Stimulated activated CD4-positive, alpha-beta T cell treated with anti-CD3 and anti-CD28 coated beads, TNF-alpha, amount 100 ng/mL, for 1 hour (primary cell): ENCODE results near the gene RANBP3.

ENCODE experiments used
- DNase-seq, 3 donors: peaks; one replicate each; pipeline ENCODE4 v3.0.0-alpha.2; 2020; ENCODE audit warnings: low read depth in 3 of 3, low spot score in 1 of 3

The RANBP3 gene

GRCh38 chr19:5927441-5927821, 50.5 kb downstream of the RANBP3 start:
- DNase-seq: no peak

DNA sequence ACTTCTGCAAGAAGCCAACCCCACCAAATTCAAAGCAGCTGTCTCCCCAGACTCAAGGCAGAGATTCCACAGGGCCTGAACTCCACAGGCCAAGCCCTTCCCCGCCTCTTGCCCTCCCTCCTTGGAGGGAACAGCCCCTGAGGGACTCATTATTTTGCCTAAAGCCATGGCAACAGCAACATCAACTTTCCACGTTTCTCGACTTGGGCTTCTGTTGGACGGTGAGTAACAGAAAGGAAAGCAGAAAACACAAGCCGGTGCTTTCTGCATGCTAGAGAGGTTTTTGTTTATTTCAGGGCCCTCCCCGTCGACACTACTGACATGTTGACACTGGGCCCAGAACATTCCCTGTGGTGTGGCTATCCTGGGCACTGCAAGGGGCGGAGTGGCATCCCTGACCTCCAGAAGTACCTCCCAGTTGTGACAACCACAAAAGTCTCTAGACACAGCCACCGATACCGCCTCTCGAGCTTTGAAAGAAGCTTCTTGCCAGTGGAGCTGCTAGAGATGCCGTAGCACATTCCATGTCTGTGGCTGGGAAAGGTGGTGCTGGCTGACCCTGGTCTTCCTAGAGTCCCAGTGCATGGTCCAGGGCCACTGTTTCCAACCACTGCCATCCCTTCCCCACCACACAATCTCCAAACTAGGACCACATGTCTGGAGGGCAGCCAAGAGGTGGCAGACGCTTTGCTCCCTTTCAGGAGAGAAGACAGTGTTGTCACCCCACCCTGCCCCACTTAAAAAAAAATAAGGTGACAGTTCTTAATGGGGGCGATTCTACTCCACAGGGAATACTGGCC, 51.1 kb downstream of the RANBP3 start:
- no peak for DNase-seq

GRCh38 chr19:5925830-5926427, 52.0 kb downstream of the RANBP3 start:
- no peak for DNase-seq

GRCh38 chr19:5923356-5923755, 54.6 kb downstream of the RANBP3 start:
- DNase-seq: no peak

GRCh38 chr19:5922161-5922545, 55.8 kb downstream of the RANBP3 start:
- DNase-seq: no peak

DNA sequence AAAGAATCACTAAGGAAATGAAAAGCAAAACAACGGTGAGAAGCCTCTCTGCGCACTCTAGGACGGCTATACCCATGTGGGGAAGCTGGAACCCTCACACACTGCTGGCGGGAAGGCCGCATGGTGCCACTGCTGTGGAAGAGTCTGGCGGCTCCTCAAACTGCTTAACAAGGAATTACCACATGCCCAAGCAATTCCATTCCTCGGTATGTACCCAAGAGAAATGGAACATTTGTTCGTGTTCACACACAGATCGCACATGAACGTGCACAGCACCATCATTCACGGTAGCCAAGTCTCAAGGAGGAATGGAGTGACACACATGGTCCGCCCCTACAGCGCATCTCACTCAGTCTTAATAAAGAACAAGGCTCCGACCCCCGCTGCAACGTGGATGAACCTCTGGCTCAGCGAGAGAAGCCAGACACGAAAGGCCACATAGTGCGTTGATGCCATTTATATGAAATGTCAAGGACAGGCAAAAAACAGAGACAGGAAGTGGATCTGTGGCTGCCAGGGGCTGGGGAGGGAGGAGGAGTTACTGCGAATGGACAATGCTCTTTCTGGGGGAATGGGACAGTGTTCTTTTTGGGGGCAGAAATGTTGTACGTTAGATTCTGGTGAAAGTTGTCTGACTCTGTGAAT, 56.3 kb downstream of the RANBP3 start:
- no peak for DNase-seq

- no peak for DNase-seq
These were observed 59.4 kb downstream of the RANBP3 start for GRCh38 chr19:5918463-5919079.

DNA sequence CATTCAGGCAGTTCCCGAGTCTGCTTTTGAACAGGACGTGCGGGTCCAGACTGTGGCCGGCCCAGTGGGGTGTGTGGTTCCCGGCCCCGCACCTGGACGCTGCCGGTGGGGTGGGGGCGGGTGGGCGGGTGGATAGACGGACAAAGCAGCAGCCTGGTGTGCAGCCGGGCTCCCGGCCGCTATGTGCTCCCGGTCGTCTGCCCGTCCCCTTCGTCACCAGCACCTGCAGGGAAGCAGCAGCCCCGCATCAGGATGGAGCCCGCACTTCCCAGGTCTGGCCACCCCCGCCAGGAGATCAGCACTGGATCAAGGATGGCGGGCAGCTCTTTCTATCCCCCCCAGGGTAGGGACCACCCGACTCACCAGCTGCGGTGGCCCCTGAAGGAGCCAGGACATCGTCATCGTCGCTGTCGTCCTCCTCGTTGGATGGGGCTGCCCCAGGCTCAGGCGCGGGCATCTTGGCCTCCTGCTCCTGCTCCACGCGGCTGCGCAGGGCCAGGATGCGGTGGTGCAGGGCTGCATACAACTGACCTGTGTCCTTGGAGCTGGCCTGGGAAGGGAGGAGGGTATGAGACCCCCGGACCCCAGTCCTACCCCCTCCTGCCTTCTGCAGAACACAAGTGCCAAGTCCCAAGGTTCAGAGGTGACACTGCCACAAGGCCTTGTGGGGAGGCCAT, 60.4 kb downstream of the RANBP3 start:
- no peak for DNase-seq

GRCh38 chr19:5916181-5916708, 61.7 kb downstream of the RANBP3 start:
- no peak for DNase-seq

DNA sequence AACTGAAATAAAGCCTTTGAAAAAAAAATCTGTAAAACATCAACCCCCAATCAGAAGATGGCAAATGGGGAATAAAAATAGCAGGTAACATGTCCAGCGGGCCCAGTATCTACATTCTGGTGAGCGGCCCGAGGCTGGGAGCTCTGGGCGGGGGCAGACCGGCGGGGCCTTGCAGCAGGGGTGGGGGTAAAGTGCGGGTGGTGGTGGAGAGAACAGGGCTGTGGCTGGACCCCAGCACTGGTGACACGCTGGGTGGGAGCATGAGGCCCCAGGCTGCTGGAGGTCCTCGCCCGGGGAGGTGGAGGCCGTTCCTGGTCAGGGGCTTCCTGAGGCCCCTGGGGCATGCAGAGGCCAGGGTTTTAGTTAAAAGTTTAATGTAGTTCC, 62.2 kb downstream of the RANBP3 start:
- no peak for DNase-seq

DNA sequence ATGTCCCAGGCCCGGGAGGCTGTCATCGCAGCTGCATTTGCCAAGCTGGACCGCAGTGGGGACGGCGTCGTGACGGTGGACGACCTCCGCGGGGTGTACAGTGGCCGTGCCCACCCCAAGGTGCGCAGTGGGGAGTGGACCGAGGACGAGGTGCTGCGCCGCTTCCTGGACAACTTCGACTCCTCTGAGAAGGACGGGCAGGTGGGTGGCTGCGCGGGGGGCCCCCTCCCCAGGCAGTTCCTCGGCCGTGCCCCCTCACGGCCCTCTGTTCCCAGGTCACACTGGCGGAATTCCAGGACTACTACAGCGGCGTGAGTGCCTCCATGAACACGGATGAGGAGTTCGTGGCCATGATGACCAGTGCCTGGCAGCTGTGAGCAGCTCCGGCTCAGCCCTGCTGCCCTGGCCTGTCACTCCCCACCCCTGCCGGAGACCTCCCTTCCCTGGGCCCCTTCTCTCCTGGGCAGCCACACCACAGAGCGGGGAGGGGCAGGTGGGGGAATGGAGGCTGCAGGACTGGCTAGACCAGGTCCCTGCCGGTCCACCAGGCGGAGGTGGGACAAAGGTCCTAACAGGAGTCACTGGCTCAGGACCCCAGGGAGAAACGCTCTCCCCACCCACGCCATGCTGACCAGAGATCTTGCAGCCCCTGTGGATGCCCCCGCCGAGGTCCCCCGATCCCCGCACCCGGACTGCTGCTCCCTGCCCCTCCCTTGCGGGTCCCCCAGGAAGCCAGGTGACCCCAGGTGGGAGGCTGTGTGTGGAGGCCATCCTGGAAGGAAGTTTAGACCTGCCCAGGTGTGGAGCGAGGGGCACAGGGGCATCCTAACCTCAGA, 62.8 kb downstream of the RANBP3 start:
- DNase-seq: no peak

DNA sequence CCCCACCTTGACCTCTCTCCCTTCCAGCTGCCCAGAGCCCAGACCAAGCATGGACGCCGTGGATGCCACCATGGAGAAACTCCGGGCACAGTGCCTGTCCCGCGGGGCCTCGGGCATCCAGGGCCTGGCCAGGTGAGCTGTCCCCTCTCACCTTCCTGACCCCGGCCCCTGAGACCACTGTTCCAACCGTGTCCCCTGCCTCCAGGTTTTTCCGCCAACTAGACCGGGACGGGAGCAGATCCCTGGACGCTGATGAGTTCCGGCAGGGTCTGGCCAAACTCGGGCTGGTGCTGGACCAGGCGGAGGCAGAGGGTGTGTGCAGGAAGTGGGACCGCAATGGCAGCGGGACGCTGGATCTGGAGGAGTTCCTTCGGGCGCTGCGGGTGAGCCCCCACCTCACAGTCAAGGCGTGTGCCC, 63.6 kb downstream of the RANBP3 start:
- no peak for DNase-seq

GRCh38 chr19:5913739-5914357, 64.1 kb downstream of the RANBP3 start, which contains the start of gene CAPS:
Gene CAPS (plus strand): TSS chr19:5914254. CDS start chr19:5914407, 153 bp downstream.
- DNase-seq: no peak

DNA sequence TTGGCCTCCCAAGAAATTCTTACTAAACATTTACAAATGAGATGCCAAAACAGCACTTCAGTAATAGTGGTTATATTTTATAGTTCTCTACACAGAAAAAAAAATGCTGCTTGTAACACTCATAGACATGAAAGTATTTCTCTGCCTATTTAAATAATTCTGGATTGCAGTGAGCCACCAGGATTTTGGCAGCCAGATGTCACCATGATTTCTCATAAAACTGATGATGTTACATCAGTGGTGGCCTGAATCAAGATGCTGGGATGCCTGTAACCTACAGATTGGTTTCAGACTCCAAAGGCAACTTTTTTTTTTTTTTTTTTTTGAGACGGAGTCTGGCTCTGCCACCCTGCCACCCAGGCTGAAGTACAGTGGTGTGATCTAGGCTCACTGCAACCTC, 66.6 kb downstream of the RANBP3 start:
- no peak for DNase-seq

DNA sequence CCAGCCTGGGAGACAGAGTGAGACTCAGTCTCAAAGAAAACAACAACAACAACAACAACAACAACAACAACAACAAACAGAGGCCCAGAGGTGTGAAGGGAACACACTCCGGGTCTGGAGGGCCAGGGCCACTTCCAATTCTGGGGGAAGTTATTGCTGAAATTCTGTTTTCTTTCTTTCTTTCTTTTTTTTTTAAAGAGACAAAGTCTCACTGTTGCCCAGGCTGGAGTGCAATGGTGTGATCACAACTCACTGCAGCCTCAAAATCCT, 67.4 kb downstream of the RANBP3 start:
- no peak for DNase-seq

DNA sequence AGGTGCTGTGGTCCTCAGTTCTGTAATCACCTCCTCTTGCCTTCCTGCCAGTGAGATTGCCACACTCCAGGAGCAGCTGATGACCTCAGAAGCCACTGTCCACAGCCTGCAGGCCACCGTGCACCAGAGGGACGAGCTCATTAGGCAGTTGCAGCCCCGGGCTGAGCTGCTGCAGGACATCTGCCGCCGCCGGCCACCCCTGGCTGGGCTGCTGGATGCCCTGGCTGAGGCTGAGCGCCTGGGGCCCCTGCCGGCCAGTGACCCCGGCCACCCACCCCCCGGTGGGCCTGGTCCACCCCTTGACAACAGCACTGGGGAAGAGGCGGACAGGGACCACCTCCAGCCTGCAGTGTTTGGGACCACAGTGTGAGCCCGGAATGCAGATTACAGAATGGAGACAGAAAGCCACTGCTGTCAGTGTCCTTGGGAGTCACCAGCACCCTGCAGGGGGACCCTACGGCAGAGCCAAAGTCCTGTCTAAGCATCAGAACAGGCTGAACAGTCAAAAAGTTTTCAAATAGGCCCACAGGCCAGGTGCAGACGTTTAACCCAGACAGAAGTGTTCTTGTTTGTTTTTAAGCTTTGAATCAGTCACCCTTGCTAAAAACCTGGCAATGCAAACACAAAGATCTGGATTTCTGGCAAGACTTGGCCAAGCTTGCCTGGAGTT, 69.0 kb downstream of the RANBP3 start:
- DNase-seq: no peak

- no peak for DNase-seq
These were observed 70.7 kb downstream of the RANBP3 start for GRCh38 chr19:5907241-5907640.

GRCh38 chr19:5905114-5905778, 72.7 kb downstream of the RANBP3 start:
- no peak for DNase-seq
